ENCODE results near the gene EIF3K. TPM values are rescaled to one million over a fixed set of nuclear protein-coding genes. Genes with fewer than 3 reads are reported as not detected.

EIF3K gene
- polyA plus RNA-seq, 2 donors = 248 to 396 TPM

DNA sequence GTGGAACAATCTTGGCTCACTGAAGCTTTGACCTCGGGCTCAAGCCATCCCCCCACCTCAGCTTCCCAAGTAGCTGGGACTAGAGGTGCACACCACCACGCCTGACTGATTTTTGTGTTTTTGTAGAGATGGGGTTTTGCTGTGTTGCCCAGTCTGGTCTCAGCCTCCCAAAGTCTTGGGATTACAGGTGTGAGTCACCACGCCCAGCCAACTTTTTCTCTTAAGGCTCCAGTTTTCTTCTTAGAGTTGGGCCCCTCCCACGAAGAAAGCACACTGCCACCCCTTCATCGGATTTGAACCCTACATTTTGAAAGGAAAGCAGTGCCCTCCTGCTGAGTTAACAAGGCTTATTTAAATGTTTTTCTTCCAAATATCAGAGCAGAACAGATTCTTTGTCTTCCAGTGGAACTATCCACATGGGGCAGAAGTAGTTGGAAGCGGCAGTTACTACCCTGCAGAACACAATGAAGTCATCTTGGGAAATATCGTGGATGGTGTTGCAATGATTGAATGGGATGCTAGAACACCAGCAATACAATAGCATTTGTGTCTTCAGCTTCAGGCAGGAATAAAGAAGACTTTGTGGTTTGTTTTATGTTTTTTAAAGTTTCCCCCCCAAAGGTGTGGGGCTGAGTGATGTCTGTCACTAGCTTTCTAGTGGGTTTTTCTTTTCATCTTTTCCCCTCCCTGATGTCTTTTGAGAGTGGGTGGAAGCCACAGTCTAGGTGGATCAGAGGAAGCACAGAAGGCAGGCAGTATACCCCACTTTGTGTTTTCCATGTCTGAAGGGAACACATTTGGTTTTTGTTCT is 37.4 kb downstream of the EIF3K start:
- H3K9me3 ChIP-seq (ENCODE audit: control insufficient read depth in 2 of 2, insufficient read depth in 1 of 2, low read depth in 1 of 2, low read length in 1 of 2) = no peaks in the 10 kb centered on the region
- 60% methylated on average over 7 of the region's 7 CpGs for whole genome bisulfite sequencing, 2 donors
- no peak overlapping the region for H3K4me3 ChIP-seq (ENCODE audit: low read depth in 1 of 2, low read length in 2 of 2)
- H3K27ac ChIP-seq (ENCODE audit: low read depth in 2 of 2, low read length in 1 of 2) = peak overlapping the region; percentile 51 to 78
- H3K4me1 ChIP-seq (ENCODE audit: control insufficient read depth in 2 of 2, insufficient read depth in 2 of 2, low read length in 1 of 2) = peaks cover 10 to 28% of the 10 kb centered on the region in 2 donors
- H3K27me3 ChIP-seq (ENCODE audit: control insufficient read depth in 1 of 2, insufficient read depth in 2 of 2, low read length in 2 of 2) = no peaks in the 10 kb centered on the region
- peaks cover 0 to 2% of the 10 kb centered on the region in 2 donors for H3K36me3 ChIP-seq (ENCODE audit: control insufficient read depth in 2 of 2, insufficient read depth in 2 of 2, low read length in 1 of 2)

DNA sequence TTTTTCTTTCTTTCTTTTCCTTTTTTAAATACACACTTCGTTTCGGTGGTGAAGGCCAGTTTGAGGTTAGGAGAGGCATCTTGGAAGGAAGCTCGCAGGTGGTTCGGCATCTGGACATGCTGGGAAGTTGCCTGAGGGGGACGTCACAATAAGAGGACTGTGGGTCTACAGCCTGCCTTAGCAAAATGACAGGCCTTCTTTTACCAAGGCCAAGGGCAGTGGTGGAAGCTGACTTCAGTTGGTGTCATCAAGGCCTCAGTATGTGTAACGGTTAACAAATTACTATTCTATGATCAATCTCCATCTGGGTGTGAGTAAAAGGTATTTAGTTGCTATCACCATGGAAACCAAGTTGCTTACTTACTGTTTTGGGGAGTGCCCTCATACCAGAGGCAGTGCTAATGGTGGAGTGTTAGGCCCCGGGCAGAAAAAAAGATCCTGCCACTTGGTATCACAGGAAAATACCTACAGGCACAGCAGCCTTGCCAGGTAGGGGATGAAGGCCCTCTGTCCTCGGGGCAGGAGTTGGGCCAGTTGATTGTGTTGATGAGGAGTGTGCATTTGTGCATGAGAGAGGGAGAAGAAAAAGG is 38.7 kb downstream of the EIF3K start:
- H3K36me3 ChIP-seq (ENCODE audit: control insufficient read depth in 2 of 2, insufficient read depth in 2 of 2, low read length in 1 of 2) = peaks cover 0 to 2% of the 10 kb centered on the region in 2 donors
- H3K4me3 ChIP-seq (ENCODE audit: low read depth in 1 of 2, low read length in 2 of 2) = no peak overlapping the region
- no peaks in the 10 kb centered on the region for H3K9me3 ChIP-seq (ENCODE audit: control insufficient read depth in 2 of 2, insufficient read depth in 1 of 2, low read depth in 1 of 2, low read length in 1 of 2)
- H3K27ac ChIP-seq (ENCODE audit: low read depth in 2 of 2, low read length in 1 of 2) = peak overlapping the region; percentile 98
- no peaks in the 10 kb centered on the region for H3K27me3 ChIP-seq (ENCODE audit: control insufficient read depth in 1 of 2, insufficient read depth in 2 of 2, low read length in 2 of 2)
- WGBS, 2 donors = 25 to 50% methylated on average over 8 of the region's 8 CpGs
- H3K4me1 ChIP-seq (ENCODE audit: control insufficient read depth in 2 of 2, insufficient read depth in 2 of 2, low read length in 1 of 2) = peaks cover 12 to 26% of the 10 kb centered on the region in 2 donors

DNA sequence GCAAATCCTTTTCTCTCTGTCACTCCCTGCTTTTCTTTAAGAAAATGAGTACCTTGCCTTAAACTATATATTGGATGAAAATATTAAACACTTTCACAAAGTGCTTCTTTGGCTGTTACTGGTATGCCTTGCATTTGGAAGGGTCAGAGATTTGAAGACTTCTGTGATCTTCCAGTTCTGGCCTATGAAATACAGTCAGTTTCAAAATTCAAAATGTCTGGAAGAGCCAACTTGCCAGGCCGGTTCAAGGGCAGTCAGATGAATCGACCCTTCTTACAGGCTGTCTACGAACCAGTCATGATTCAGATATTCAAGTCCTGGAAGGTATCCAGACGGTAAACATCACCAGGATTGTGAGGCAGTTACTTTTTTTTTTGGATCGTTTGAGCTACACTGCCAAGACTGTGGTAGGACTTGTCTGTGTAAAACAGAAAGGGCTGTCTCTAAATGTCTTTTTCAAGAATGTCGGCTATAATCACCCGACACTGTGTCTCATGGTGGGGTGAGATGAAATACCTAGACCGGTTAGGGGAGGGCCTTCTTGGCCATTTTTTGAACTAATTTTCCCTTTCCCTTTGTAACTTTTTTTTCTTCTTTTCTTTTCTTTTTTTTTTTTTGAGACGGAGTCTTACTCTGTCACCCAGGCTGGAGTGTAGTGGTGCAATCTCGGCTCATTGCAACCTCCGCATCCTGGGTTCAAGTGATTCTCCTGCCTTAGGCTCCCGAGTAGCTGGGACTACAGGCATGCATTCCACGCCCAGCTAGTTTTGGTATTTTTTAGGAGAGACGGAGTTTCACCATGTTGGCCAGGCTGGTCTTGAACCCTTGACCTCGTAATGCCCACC is 39.7 kb downstream of the EIF3K start:
- Histone ChIP-seq H3K27me3 (ENCODE audit: control insufficient read depth in 1 of 2, insufficient read depth in 2 of 2, low read length in 2 of 2) (no peaks in the 10 kb centered on the region), H3K9me3 (ENCODE audit: control insufficient read depth in 2 of 2, insufficient read depth in 1 of 2, low read depth in 1 of 2, low read length in 1 of 2) (no peaks in the 10 kb centered on the region), H3K27ac (ENCODE audit: low read depth in 2 of 2, low read length in 1 of 2) (peak overlapping the region; percentile 86 to 98), H3K4me3 (ENCODE audit: low read depth in 1 of 2, low read length in 2 of 2) (no peak overlapping the region), H3K4me1 (ENCODE audit: control insufficient read depth in 2 of 2, insufficient read depth in 2 of 2, low read length in 1 of 2) (peaks cover 19 to 33% of the 10 kb centered on the region in 2 donors), H3K36me3 (ENCODE audit: control insufficient read depth in 2 of 2, insufficient read depth in 2 of 2, low read length in 1 of 2) (peaks cover 0 to 2% of the 10 kb centered on the region in 2 donors)
- WGBS, 2 donors = 26 to 27% methylated on average over 15 of the region's 15 CpGs

DNA sequence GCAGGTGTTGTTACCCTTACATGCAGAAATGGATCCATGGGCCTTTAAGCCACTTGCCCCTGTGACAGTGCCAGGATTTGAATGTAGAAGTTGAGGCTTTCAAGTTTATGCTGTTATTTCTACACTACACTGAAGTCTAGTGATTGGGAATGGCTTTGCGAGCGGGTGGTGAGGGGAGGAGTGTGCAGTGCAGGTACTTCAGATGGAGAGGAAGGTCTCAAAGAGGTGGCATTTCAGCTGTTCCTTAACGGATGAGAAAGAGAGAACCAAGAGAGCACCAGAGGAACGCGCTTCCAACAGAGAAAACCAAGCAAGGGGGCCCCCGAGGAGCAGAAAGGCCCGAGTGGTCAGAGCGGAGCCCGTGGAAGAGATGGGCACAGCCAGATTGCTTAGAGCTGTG is 41.7 kb downstream of the EIF3K start:
- WGBS, 2 donors = 73 to 82% methylated on average over 9 of the region's 9 CpGs
- Histone ChIP-seq H3K4me3 (ENCODE audit: low read depth in 1 of 2, low read length in 2 of 2) (no peak overlapping the region), H3K27ac (ENCODE audit: low read depth in 2 of 2, low read length in 1 of 2) (peak overlapping the region; percentile 65 to 98), H3K4me1 (ENCODE audit: control insufficient read depth in 2 of 2, insufficient read depth in 2 of 2, low read length in 1 of 2) (peaks cover 29 to 49% of the 10 kb centered on the region in 2 donors), H3K27me3 (ENCODE audit: control insufficient read depth in 1 of 2, insufficient read depth in 2 of 2, low read length in 2 of 2) (no peaks in the 10 kb centered on the region), H3K36me3 (ENCODE audit: control insufficient read depth in 2 of 2, insufficient read depth in 2 of 2, low read length in 1 of 2) (peaks cover 0 to 2% of the 10 kb centered on the region in 2 donors), H3K9me3 (ENCODE audit: control insufficient read depth in 2 of 2, insufficient read depth in 1 of 2, low read depth in 1 of 2, low read length in 1 of 2) (no peaks in the 10 kb centered on the region)

DNA sequence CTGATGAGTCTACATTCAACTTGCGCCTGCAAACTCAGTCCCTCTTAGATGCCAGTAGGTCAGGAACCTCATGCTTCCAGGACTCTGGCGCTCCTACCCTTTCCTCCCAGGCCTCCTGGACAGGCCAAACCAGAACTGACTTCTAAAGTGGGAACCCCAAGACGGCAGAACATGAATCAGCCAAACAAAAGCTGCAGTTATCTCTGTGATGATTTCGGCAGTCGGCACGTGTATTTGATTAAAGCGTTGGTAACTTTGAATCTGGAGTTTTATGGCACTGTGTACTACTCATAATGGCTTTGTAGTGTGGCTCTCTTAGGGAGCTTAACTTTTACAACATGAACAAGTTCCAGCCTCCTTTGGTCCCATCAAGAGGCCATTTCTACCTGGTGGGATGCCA is 42.1 kb downstream of the EIF3K start:
- Histone ChIP-seq H3K27ac (ENCODE audit: low read depth in 2 of 2, low read length in 1 of 2) (peak overlapping the region; percentile 65 to 98), H3K9me3 (ENCODE audit: control insufficient read depth in 2 of 2, insufficient read depth in 1 of 2, low read depth in 1 of 2, low read length in 1 of 2) (no peaks in the 10 kb centered on the region), H3K27me3 (ENCODE audit: control insufficient read depth in 1 of 2, insufficient read depth in 2 of 2, low read length in 2 of 2) (no peaks in the 10 kb centered on the region), H3K36me3 (ENCODE audit: control insufficient read depth in 2 of 2, insufficient read depth in 2 of 2, low read length in 1 of 2) (peaks cover 0 to 2% of the 10 kb centered on the region in 2 donors), H3K4me3 (ENCODE audit: low read depth in 1 of 2, low read length in 2 of 2) (no peak overlapping the region), H3K4me1 (ENCODE audit: control insufficient read depth in 2 of 2, insufficient read depth in 2 of 2, low read length in 1 of 2) (peaks cover 29 to 47% of the 10 kb centered on the region in 2 donors)
- WGBS, 2 donors = 53 to 61% methylated on average over 7 of the region's 7 CpGs

DNA sequence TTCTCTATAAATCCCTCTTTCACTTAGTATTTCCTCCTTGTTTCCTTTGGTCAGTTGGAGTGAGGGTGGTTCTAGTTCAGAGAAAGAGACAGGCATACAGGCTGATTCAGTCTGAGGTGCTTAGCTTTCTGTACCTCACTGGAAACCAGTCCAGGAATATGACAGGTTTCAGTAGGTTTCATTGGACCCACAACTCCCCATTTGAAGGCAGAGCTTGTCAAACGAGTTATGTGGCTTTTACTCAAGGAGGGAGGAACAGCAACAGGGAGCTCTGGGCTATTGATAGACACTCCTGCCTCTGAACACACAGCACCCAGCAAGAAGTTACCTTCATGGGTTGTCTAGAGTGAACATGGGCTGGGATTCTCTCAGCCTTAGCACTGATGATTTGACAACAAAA is 43.0 kb downstream of the EIF3K start:
- Histone ChIP-seq H3K27ac (ENCODE audit: low read depth in 2 of 2, low read length in 1 of 2) (peak overlapping the region; percentile 76 to 95), H3K9me3 (ENCODE audit: control insufficient read depth in 2 of 2, insufficient read depth in 1 of 2, low read depth in 1 of 2, low read length in 1 of 2) (no peaks in the 10 kb centered on the region), H3K4me1 (ENCODE audit: control insufficient read depth in 2 of 2, insufficient read depth in 2 of 2, low read length in 1 of 2) (peaks cover 29 to 53% of the 10 kb centered on the region in 2 donors), H3K36me3 (ENCODE audit: control insufficient read depth in 2 of 2, insufficient read depth in 2 of 2, low read length in 1 of 2) (peaks cover 0 to 2% of the 10 kb centered on the region in 2 donors), H3K4me3 (ENCODE audit: low read depth in 1 of 2, low read length in 2 of 2) (no peak overlapping the region), H3K27me3 (ENCODE audit: control insufficient read depth in 1 of 2, insufficient read depth in 2 of 2, low read length in 2 of 2) (no peaks in the 10 kb centered on the region)
- WGBS, 2 donors = 6 to 25% methylated on average over 1 of the region's 1 CpG

DNA sequence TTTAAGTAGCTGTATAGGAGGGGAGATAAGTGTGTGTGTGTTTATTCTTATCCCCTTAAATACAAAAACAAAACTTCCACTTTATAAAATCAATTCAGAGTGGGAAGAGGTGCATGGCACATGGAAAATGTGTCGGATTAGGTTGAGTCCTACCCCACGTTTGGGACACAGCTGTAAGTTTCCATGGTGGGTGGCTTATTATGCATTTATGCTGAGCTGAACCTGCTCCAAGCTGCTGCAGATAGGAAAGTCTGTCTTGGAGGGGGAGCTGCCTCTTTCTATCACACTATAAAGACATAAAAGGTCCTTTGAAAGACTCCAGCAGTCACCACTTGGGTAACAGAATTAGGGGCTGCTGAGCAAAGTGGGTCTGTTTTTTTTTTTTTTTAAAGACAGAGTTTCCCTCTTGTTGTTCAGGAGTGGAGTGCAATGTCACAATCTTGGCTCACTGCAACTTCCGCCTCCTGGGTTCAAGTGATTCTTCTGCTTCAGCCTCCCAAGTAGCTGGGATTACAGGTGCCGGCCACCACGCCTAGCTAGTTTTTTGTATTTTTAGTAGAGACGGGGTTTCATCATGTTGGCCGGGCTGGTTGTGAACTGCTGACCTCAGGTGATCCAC is 43.7 kb downstream of the EIF3K start:
- Histone ChIP-seq H3K27ac (ENCODE audit: low read depth in 2 of 2, low read length in 1 of 2) (peak overlapping the region; percentile 76 to 95), H3K36me3 (ENCODE audit: control insufficient read depth in 2 of 2, insufficient read depth in 2 of 2, low read length in 1 of 2) (peaks cover 0 to 2% of the 10 kb centered on the region in 2 donors), H3K27me3 (ENCODE audit: control insufficient read depth in 1 of 2, insufficient read depth in 2 of 2, low read length in 2 of 2) (no peaks in the 10 kb centered on the region), H3K4me3 (ENCODE audit: low read depth in 1 of 2, low read length in 2 of 2) (no peak overlapping the region), H3K9me3 (ENCODE audit: control insufficient read depth in 2 of 2, insufficient read depth in 1 of 2, low read depth in 1 of 2, low read length in 1 of 2) (no peaks in the 10 kb centered on the region), H3K4me1 (ENCODE audit: control insufficient read depth in 2 of 2, insufficient read depth in 2 of 2, low read length in 1 of 2) (peaks cover 27 to 51% of the 10 kb centered on the region in 2 donors)
- WGBS, 2 donors = 57 to 62% methylated on average over 7 of the region's 7 CpGs

DNA sequence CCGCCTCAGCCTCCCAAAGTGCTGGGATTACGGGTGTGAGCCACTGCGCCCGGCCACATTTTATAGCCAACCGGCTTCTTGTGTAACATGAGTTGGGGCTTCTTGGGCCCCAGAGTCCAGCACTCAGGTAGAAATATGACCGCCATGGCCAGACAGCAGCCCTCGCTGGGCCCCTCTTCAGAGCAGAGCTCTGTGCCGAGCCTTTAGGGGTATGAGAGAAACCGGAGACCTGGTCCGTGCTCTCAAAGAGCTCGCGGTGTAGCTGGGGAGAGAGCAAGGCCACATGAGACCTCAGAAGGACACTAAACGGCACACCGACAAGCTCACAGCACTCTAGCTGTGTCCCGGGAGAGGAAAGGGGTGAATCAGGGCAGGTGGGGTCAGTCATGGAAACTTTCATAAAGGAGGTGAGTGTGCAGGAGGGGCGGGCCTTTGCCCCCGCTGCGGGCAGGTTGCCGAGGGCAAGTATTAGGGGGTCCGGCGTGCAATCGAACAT is 44.2 kb downstream of the EIF3K start:
- Histone ChIP-seq H3K9me3 (ENCODE audit: control insufficient read depth in 2 of 2, insufficient read depth in 1 of 2, low read depth in 1 of 2, low read length in 1 of 2) (no peaks in the 10 kb centered on the region), H3K4me3 (ENCODE audit: low read depth in 1 of 2, low read length in 2 of 2) (no peak overlapping the region), H3K36me3 (ENCODE audit: control insufficient read depth in 2 of 2, insufficient read depth in 2 of 2, low read length in 1 of 2) (peaks cover 0 to 2% of the 10 kb centered on the region in 2 donors), H3K27me3 (ENCODE audit: control insufficient read depth in 1 of 2, insufficient read depth in 2 of 2, low read length in 2 of 2) (no peaks in the 10 kb centered on the region), H3K4me1 (ENCODE audit: control insufficient read depth in 2 of 2, insufficient read depth in 2 of 2, low read length in 1 of 2) (peaks cover 24 to 47% of the 10 kb centered on the region in 2 donors), H3K27ac (ENCODE audit: low read depth in 2 of 2, low read length in 1 of 2) (peak overlapping the region; percentile 76 to 95)
- WGBS, 2 donors = 82 to 83% methylated on average over 22 of the region's 22 CpGs

All from esophagus (tissue), 2 donors.